OCI-LY3 (cell line): ENCODE measurements around the gene TCF20.

ENCODE experiments used
- H2AFZ ChIP-seq: fragments of 200-600, 300-600 bp; shearing (Covaris generic); 2 replicates; pipeline ENCODE4 v1.6.0; 2014; ENCODE audit warnings: antibody characterized with exemption, low read depth, low read length
- H3K27ac ChIP-seq: fragments of 200-600, 300-600 bp; sonication (generic); 2 replicates; pipeline ENCODE4 v1.5.1; 2014; ENCODE audit warnings: mild to moderate bottlenecking, low read length, moderate library complexity, mixed read lengths
- H3K27me3 ChIP-seq: fragments of 200-600, 300-600 bp; sonication (generic); 2 replicates; pipeline ENCODE4 v1.6.1; 2014; ENCODE audit warnings: low read depth, low read length, mixed read lengths
- H3K36me3 ChIP-seq: fragments of 200-600, 300-600 bp; sonication (generic); replicated peaks from 2 replicates; pipeline ENCODE3; 2014; ENCODE audit warnings: low read depth, low read length, mixed read lengths
- H3K4me1 ChIP-seq: fragments of 300-600, 200-600 bp; sonication (generic); 2 replicates; pipeline ENCODE4 v1.6.1; 2014; ENCODE audit warnings: low read length, mixed read lengths
- H3K4me2 ChIP-seq: fragments of 200-600, 300-600 bp; sonication (generic); 2 replicates; pipeline ENCODE4 v1.6.1; 2014; ENCODE audit warnings: low read length, mixed read lengths
- H3K4me3 ChIP-seq: fragments of 300-600, 200-600 bp; sonication (generic); 2 replicates; pipeline ENCODE4 v1.5.1; 2014; ENCODE audit warnings: antibody characterized with exemption, mild to moderate bottlenecking, low read length, moderate library complexity
- H3K79me2 ChIP-seq: fragments of 300-600, 200-600 bp; shearing (Covaris generic); 2 replicates; pipeline ENCODE4 v1.6.1; 2014; ENCODE audit warnings: mild to moderate bottlenecking, low read length, mixed read lengths
- H3K9ac ChIP-seq: fragments of 300-600, 200-600 bp; shearing (Covaris generic); 2 replicates; pipeline ENCODE4 v1.6.0; 2014; ENCODE audit warnings: mild to moderate bottlenecking, low read length, moderate library complexity
- H3K9me3 ChIP-seq: fragments of 200-600, 300-600 bp; shearing (Covaris generic); 2 replicates; pipeline ENCODE4 v1.6.1; 2014; ENCODE audit warnings: low read length, mixed read lengths; ENCODE audit not compliant: insufficient read depth
- H4K20me1 ChIP-seq: fragments of 200-600, 300-600 bp; sonication (generic); 2 replicates; pipeline ENCODE4 v1.6.1; 2016; ENCODE audit warnings: low read length, mixed read lengths; ENCODE audit not compliant: insufficient read depth
- EZH2phosphoT487 ChIP-seq: fragments of 200-600 bp; shearing (Covaris generic); IDR thresholded peaks from 2 replicates; pipeline ENCODE4 v1.6.1; 2018; ENCODE audit warnings: antibody characterized with exemption, mixed run types, low read depth
- TF ChIP-seq, protein P1 (sequence below): fragments of 200-600, 300-600 bp; sonication (generic); IDR thresholded peaks from 2 replicates; pipeline ENCODE4 v1.5.1; 2014; ENCODE audit warnings: antibody characterized with exemption, low read length, low read depth

The TCF20 gene

DNA sequence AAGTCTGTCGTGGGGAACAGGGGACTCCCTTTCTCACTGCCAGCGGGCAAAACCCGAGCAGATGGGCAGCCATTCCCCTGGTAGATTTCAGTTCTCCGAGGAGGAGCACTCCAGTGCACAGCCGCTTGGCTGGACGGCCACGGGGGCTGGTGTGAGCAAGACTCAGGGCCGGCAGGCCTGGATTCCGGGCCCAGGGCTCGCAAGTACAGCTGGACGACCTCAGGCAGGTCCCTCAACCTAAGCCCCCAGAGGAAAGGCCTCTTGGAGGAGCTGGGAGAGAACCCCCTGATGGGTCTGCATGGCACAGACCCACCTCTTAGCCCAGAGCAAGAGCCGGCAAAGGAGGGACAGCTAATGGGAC is 31.3 kb upstream of the TCF20 start:
- no peak overlapping the region for H3K9ac ChIP-seq
- H3K36me3 ChIP-seq = no peaks in the 10 kb centered on the region
- TF ChIP-seq, protein P1, sequence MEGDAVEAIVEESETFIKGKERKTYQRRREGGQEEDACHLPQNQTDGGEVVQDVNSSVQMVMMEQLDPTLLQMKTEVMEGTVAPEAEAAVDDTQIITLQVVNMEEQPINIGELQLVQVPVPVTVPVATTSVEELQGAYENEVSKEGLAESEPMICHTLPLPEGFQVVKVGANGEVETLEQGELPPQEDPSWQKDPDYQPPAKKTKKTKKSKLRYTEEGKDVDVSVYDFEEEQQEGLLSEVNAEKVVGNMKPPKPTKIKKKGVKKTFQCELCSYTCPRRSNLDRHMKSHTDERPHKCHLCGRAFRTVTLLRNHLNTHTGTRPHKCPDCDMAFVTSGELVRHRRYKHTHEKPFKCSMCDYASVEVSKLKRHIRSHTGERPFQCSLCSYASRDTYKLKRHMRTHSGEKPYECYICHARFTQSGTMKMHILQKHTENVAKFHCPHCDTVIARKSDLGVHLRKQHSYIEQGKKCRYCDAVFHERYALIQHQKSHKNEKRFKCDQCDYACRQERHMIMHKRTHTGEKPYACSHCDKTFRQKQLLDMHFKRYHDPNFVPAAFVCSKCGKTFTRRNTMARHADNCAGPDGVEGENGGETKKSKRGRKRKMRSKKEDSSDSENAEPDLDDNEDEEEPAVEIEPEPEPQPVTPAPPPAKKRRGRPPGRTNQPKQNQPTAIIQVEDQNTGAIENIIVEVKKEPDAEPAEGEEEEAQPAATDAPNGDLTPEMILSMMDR = no peak
- no peak for TF ChIP-seq EZH2phosphoT487
- H3K27ac ChIP-seq = no peak overlapping the region
- no peaks in the 10 kb centered on the region for H3K9me3 ChIP-seq
- H3K4me3 ChIP-seq = no peak overlapping the region
- no peak overlapping the region for H2AFZ ChIP-seq
- H4K20me1 ChIP-seq = no peaks in the 10 kb centered on the region
- no peak overlapping the region for H3K4me2 ChIP-seq
- H3K27me3 ChIP-seq = peaks cover 24% of the 10 kb centered on the region
- peaks cover 25% of the 10 kb centered on the region for H3K4me1 ChIP-seq
- no peaks in the 10 kb centered on the region for H3K79me2 ChIP-seq

DNA sequence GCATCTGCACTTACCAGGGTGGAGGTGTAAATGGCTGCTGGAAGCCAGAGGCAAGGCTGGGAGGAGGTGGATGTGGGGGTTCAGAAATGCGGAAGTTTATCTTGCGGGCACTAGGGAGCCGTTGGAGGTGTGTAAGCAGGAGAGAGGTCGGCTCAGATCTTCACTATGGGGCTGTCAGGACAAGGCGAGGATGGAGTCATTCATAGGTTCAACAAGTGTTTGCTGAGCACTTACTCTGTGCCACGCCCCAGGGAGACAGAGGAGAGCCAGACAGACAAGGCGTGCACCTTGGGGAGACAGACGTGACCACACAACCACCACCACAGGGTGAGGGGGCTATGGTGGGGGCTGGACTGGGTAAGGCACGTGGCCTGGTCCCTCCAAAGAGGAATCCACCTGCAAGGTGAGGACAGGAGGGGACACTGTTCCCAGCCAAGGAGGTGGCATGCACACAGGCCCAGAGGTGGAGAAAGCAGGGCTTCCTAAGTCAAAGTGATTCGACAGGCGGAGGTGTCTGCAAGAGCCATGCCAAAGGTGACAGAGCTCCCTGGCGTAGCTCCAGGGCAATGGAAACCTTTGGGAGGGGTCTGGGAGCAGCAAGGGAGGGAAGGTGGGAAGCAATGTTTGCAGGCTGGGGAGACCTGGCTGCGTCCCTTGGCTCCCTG is 30.8 kb upstream of the TCF20 start:
- Histone ChIP-seq H3K4me1 (peaks cover 25% of the 10 kb centered on the region), H3K79me2 (no peaks in the 10 kb centered on the region)

DNA sequence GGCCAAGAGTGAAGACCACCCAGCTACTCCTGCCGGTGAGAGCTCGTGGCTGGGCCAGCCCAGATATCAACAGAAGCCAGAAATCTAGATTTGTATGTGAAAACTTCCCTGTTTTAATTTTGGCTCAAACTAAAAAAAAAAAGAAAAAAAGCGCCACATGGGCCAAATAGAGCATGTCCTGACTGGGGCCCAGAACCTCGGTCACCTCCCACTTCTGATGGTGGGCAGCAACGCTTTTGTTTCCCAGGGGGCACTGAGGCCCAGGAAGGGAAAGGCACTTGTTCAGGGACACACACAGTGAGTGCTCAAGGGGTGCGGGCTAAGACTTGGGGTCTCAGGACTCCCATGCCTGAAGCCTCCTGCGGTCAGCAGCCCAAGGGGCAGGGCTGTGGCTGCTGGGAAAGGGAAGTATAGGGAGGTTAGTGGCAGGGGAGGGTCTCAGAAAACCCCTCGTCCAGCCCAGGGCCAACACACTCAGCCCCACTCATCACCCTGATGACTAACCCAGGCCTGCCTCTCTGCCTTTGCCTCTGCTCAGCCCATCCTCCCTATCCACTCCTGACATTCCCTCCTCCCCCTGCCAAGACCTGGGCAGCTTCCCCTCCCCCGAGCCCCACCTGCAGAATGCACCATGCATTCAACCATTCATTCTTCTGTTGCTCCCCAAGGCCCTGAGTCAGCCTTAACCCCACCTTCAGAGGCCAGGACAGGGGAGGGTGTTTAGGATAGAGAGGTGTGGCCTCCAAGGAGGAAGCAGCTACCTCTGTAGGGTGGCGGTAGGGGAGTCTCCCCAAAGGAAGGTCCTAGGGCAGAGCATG is 30.0 kb upstream of the TCF20 start:
- peak overlapping the region; percentile 73 for H3K9ac ChIP-seq
- no peaks in the 10 kb centered on the region for H4K20me1 ChIP-seq
- peak overlapping the region; percentile 72 for H3K4me3 ChIP-seq

More for the DNA sequence above, 30.8 kb upstream of the TCF20 start:
- Histone ChIP-seq H2AFZ (peak overlapping the region; percentile 4; the same call in 1 of the 2 replicates), H3K27me3 (peaks cover 24% of the 10 kb centered on the region), H3K27ac (0 out of 2 replicates have a peak overlapping the region, but pooled peaks have one; percentile 4), H4K20me1 (no peaks in the 10 kb centered on the region), H3K4me2 (peak overlapping the region; percentile 96), H3K36me3 (no peaks in the 10 kb centered on the region), H3K9me3 (no peaks in the 10 kb centered on the region), H3K4me3 (peak overlapping the region; percentile 72), H3K9ac (peak overlapping the region; percentile 73; the same call in 1 of the 2 replicates)
- TF ChIP-seq, protein P1 = no peak
- TF ChIP-seq EZH2phosphoT487 = no peak

More for the DNA sequence above, 30.0 kb upstream of the TCF20 start:
- Histone ChIP-seq H3K4me2 (peak overlapping the region; percentile 96), H3K27me3 (peaks cover 24% of the 10 kb centered on the region), H3K4me1 (peaks cover 25% of the 10 kb centered on the region), H3K79me2 (no peaks in the 10 kb centered on the region), H3K27ac (peak overlapping the region; percentile 45), H2AFZ (peak overlapping the region; percentile 57), H3K9me3 (no peaks in the 10 kb centered on the region), H3K36me3 (no peaks in the 10 kb centered on the region)
- TF ChIP-seq EZH2phosphoT487 = no peak
- TF ChIP-seq, protein P1 = no peak
